SK-N-SH (cell line): ENCODE results near the gene NCKAP5. TPM values are rescaled to one million over a fixed set of nuclear protein-coding genes. Genes with fewer than 3 reads are reported as not detected.

ENCODE experiments used
- CTCF ChIA-PET: fragments of 300-600, 350-600 bp; formaldehyde crosslinking; extraction: SDS; loops from one replicate; lab custom pipeline; 2021; lab: Yijun Ruan, JAX
- POLR2A ChIA-PET: fragments of 350-600 bp; sonication (Branson Sonifier 250); formaldehyde crosslinking; extraction: SDS; loops from one replicate; lab custom pipeline; 2020; ENCODE audit warnings: antibody characterized with exemption, inconsistent platforms; lab: Yijun Ruan, JAX
- DNase-seq: peaks from one replicate; pipeline ENCODE4 v3.0.0; 2012
- H2AFZ ChIP-seq: fragments of 200-600 bp; sonication (generic); 2 replicates; pipeline ENCODE4 v1.8.1; 2016; ENCODE audit warnings: antibody characterized with exemption, mild to moderate bottlenecking, low read depth
- H3F3A ChIP-seq: fragments of 200-600 bp; sonication (generic); replicated peaks from 2 replicates; pipeline ENCODE3; 2016; ENCODE audit warnings: antibody characterized with exemption, mild to moderate bottlenecking; ENCODE audit not compliant: insufficient read depth
- H3K27ac ChIP-seq, 2 experiments: fragments of 200-500 bp in 1 of 2; fragments of 200-600 bp in 1 of 2; sonication (Bioruptor generic) in 1 of 2; sonication (generic), shearing (Covaris generic) in 1 of 2; 2 replicates each; pipeline versions ENCODE4 v1.5.1 to v1.6.1; 2014 to 2016; ENCODE audit warnings: low read depth in 2 of 2, inconsistent platforms in 1 of 2, low read length in 1 of 2, mild to moderate bottlenecking in 1 of 2, mixed read lengths in 1 of 2
- H3K27me3 ChIP-seq: fragments of 200-600 bp; sonication (generic), shearing (Covaris generic); 2 replicates; pipeline ENCODE4 v1.6.1; 2016; ENCODE audit warnings: mixed run types; ENCODE audit not compliant: insufficient read depth
- H3K36me3 ChIP-seq, 2 experiments: fragments of 200-500 bp in 1 of 2; fragments of 200-600 bp in 1 of 2; sonication (Bioruptor generic) in 1 of 2; sonication (generic) in 1 of 2; replicated peaks in 1 of 2; 2 replicates each; pipeline versions ENCODE3 to v1.5.1; 2014 to 2016; ENCODE audit warnings: low read length in 1 of 2, mild to moderate bottlenecking in 1 of 2; ENCODE audit not compliant: insufficient read depth in 2 of 2, control insufficient read depth in 1 of 2
- H3K4me1 ChIP-seq, 2 experiments: fragments of 200-500 bp in 1 of 2; fragments of 200-600 bp in 1 of 2; sonication (Bioruptor generic) in 1 of 2; sonication (generic), shearing (Covaris generic) in 1 of 2; 2 replicates each; pipeline versions ENCODE4 v1.5.1 to v1.6.1; 2014 to 2016; ENCODE audit warnings: low read depth in 1 of 2, low read length in 1 of 2, mixed run types in 1 of 2; ENCODE audit not compliant: insufficient read depth in 2 of 2, control insufficient read depth in 1 of 2
- H3K4me2 ChIP-seq: fragments of 200-600 bp; sonication (generic), shearing (Covaris generic); 2 replicates; pipeline ENCODE4 v1.6.1; 2017; ENCODE audit warnings: mixed run types
- H3K4me3 ChIP-seq, 2 experiments: fragments of 200-500 bp in 1 of 2; fragments of 200-600 bp in 1 of 2; sonication (Bioruptor generic) in 1 of 2; sonication (generic), shearing (Covaris generic) in 1 of 2; 2 replicates each; pipeline versions ENCODE4 v1.5.1 to v1.8.1; 2014 to 2016; ENCODE audit warnings: low read depth in 2 of 2, inconsistent platforms in 1 of 2, low read length in 1 of 2, mild to moderate bottlenecking in 1 of 2, mixed read lengths in 1 of 2, moderate library complexity in 1 of 2
- H3K79me2 ChIP-seq: fragments of 200-600 bp; sonication (generic); 2 replicates; pipeline ENCODE4 v1.8.1; 2017; ENCODE audit warnings: mild to moderate bottlenecking; ENCODE audit not compliant: insufficient read depth
- H3K9ac ChIP-seq: fragments of 200-600 bp; sonication (generic); 2 replicates; pipeline ENCODE4 v1.6.1; 2017; ENCODE audit warnings: mixed run types
- H3K9me2 ChIP-seq: fragments of 200-600 bp; sonication (generic); 2 replicates; pipeline ENCODE4 v1.6.1; 2017; ENCODE audit warnings: mixed run types
- H3K9me3 ChIP-seq: fragments of 200-600 bp; sonication (generic); 2 replicates; pipeline ENCODE4 v1.6.1; 2017; ENCODE audit warnings: mixed run types, mild to moderate bottlenecking, moderate library complexity
- H4K20me1 ChIP-seq: fragments of 200-600 bp; sonication (generic); 2 replicates; pipeline ENCODE4 v1.6.1; 2017; ENCODE audit warnings: mild to moderate bottlenecking, mixed run types; ENCODE audit not compliant: insufficient read depth
- CHD2 ChIP-seq: fragments of 150-350 bp; IDR thresholded peaks from 2 replicates; pipeline ENCODE4 v1.6.1; 2018; ENCODE audit warnings: low read length; ENCODE audit not compliant: partially characterized antibody
- ELF1 ChIP-seq: IDR thresholded peaks from 2 replicates; pipeline ENCODE4 v1.4.0; 2012
- FOSL2 ChIP-seq: IDR thresholded peaks from 2 replicates; pipeline ENCODE4 v1.4.0; 2012; ENCODE audit warnings: low read depth, mild to moderate bottlenecking, moderate library complexity, borderline replicate concordance
- FOXM1 ChIP-seq: IDR thresholded peaks from 2 replicates; pipeline ENCODE4 v1.4.0; 2012; ENCODE audit warnings: low read depth, mild to moderate bottlenecking
- IRF3 ChIP-seq: fragments of 150-350 bp; IDR thresholded peaks from 2 replicates; pipeline ENCODE4 v1.6.1; 2016; ENCODE audit warnings: mild to moderate bottlenecking, low read depth, low read length
- MXI1 ChIP-seq: IDR thresholded peaks from 2 replicates; pipeline ENCODE4 v1.6.1; 2012; ENCODE audit warnings: mild to moderate bottlenecking, low read depth, low read length, improper control_type of control experiment
- NFIC ChIP-seq: IDR thresholded peaks from 2 replicates; pipeline ENCODE4 v1.4.0; 2012; ENCODE audit warnings: borderline replicate concordance
- NRF1 ChIP-seq: IDR thresholded peaks from 2 replicates; pipeline ENCODE4 v1.6.1; 2012; ENCODE audit warnings: low read depth, mild to moderate bottlenecking, low read length
- POLR2AphosphoS5 ChIP-seq: IDR thresholded peaks from 2 replicates; pipeline ENCODE4 v1.6.1; 2012; ENCODE audit warnings: low read depth, low read length
- SMC3 ChIP-seq: IDR thresholded peaks from 2 replicates; pipeline ENCODE4 v1.6.1; 2012; ENCODE audit warnings: low read depth, low read length, improper control_type of control experiment
- TCF12 ChIP-seq: IDR thresholded peaks from 2 replicates; pipeline ENCODE4 v1.4.0; 2012
- TEAD4 ChIP-seq: IDR thresholded peaks from 2 replicates; pipeline ENCODE4 v1.4.0; 2012; ENCODE audit warnings: mild to moderate bottlenecking, borderline replicate concordance; ENCODE audit not compliant: insufficient read depth
- USF1 ChIP-seq: IDR thresholded peaks from 2 replicates; pipeline ENCODE4 v1.4.0; 2012; ENCODE audit warnings: low read depth, borderline replicate concordance
- USF2 ChIP-seq: fragments of 150-350 bp; IDR thresholded peaks from 2 replicates; pipeline ENCODE4 v1.6.1; 2017; ENCODE audit warnings: antibody characterized with exemption, low read length, low read depth, borderline replicate concordance
- YY1 ChIP-seq: IDR thresholded peaks from 2 replicates; pipeline ENCODE4 v1.4.0; 2012; ENCODE audit warnings: low read depth, mild to moderate bottlenecking
- ZBTB33 ChIP-seq: IDR thresholded peaks from 2 replicates; pipeline ENCODE4 v1.4.0; 2012; ENCODE audit warnings: low read depth, borderline replicate concordance
- WGBS: methylation state at CpG from one replicate; pipeline ENCODE4 v1.1.6; 2017; ENCODE audit warnings: low lambda C conversion rate; 5-methylcytosine and 5-hydroxymethylcytosine counted together
- polyA plus RNA-seq, 3 experiments: library from polyadenylated mRNA; depleted of rRNA; stranded (reverse); fragments of >200 nt; gene quantifications; 2 replicates each; pipeline ENCODE4 v1.2.3, GENCODE V29; 2012

NCKAP5 gene
- polyA plus RNA-seq, 1 of the 3 experiments (the other 2 are of a cell fraction) = 0.02 TPM

GRCh38 chr2:132844585-132844984 lies 723.7 kb downstream of the NCKAP5 start:
- 78% methylated on average over 4 of the region's 4 CpGs for WGBS

GRCh38 chr2:132837769-132838168 lies 730.5 kb downstream of the NCKAP5 start:
- CTCF ChIA-PET = no interaction called here
- POLR2A ChIA-PET = no interaction called here
- H3F3A ChIP-seq = no peaks in the 10 kb centered on the region
- H3K4me1 ChIP-seq = no peaks in the 10 kb centered on the region
- H3K79me2 ChIP-seq = no peaks in the 10 kb centered on the region
- no peak overlapping the region for H3K9ac ChIP-seq
- H3K9me3 ChIP-seq = no peaks in the 10 kb centered on the region
- H3K4me3 ChIP-seq = no peak overlapping the region
- TF ChIP-seq FOSL2 = no peak
- TF ChIP-seq MXI1 = no peak
- TF ChIP-seq ZBTB33 = no peak
- TF ChIP-seq POLR2AphosphoS5 = no peak
- TF ChIP-seq TEAD4 = no peak
- TF ChIP-seq NFIC = no peak
- DNase-seq = no peak
- H3K4me2 ChIP-seq = no peak overlapping the region
- H3K27ac ChIP-seq = no peak overlapping the region
- no peaks in the 10 kb centered on the region for H3K36me3 ChIP-seq
- no peaks in the 10 kb centered on the region for H4K20me1 ChIP-seq
- no peak overlapping the region for H2AFZ ChIP-seq
- WGBS = 50% methylated on average over 1 of the region's 1 CpG
- no peaks in the 10 kb centered on the region for H3K9me2 ChIP-seq
- H3K27me3 ChIP-seq = no peaks in the 10 kb centered on the region

More at GRCh38 chr2:132844585-132844984, 723.7 kb downstream of the NCKAP5 start:
- H2AFZ ChIP-seq = no peak overlapping the region
- peaks cover 2% of the 10 kb centered on the region; the same call in 1 of the 2 replicates for H3K9me2 ChIP-seq
- H3K27me3 ChIP-seq = no peaks in the 10 kb centered on the region
- TF ChIP-seq SMC3 = no peak
- H3K4me1 ChIP-seq = no peaks in the 10 kb centered on the region
- H3K9me3 ChIP-seq = no peaks in the 10 kb centered on the region
- H4K20me1 ChIP-seq = no peaks in the 10 kb centered on the region
- no peaks in the 10 kb centered on the region for H3F3A ChIP-seq
- POLR2A ChIA-PET = no interaction called here
- H3K4me2 ChIP-seq = no peak overlapping the region
- no peak overlapping the region for H3K9ac ChIP-seq
- no peaks in the 10 kb centered on the region for H3K79me2 ChIP-seq
- no peaks in the 10 kb centered on the region for H3K36me3 ChIP-seq
- H3K4me3 ChIP-seq = no peak overlapping the region
- no peak for DNase-seq
- no peak overlapping the region for H3K27ac ChIP-seq
- CTCF ChIA-PET = no interaction called here

- Histone ChIP-seq H3K4me3 (no peak overlapping the region), H3K79me2 (no peaks in the 10 kb centered on the region), H2AFZ (no peak overlapping the region), H4K20me1 (no peaks in the 10 kb centered on the region), H3K9me2 (no peaks in the 10 kb centered on the region), H3K36me3 (no peaks in the 10 kb centered on the region), H3K27ac (no peak overlapping the region), H3K4me2 (no peak overlapping the region), H3K9ac (no peak overlapping the region), H3F3A (no peaks in the 10 kb centered on the region), H3K4me1 (no peaks in the 10 kb centered on the region), H3K9me3 (no peaks in the 10 kb centered on the region), H3K27me3 (no peaks in the 10 kb centered on the region)
- DNase-seq = no peak
- WGBS = 65% methylated on average over 3 of the region's 3 CpGs
- ChIA-PET POLR2A (no interaction called here), CTCF (interaction anchor here (0.6 kb wide), 1 partner anchor 189 kb away, joined by 3 read pairs; no protein-coding TSS in a partner anchor)
- TF ChIP-seq TCF12 (no peak), NFIC (no peak), USF1 (no peak), CHD2 (no peak), NRF1 (no peak), FOXM1 (no peak), ELF1 (no peak), USF2 (no peak), FOSL2 (no peak), MXI1 (no peak), IRF3 (no peak), YY1 (no peak)
Observed at GRCh38 chr2:132830321-132830827, 737.9 kb downstream of the NCKAP5 start.
